Mesenchymal stem cell (in vitro differentiated cells and primary cell): ENCODE data around the gene MRPL54.

Experiments
- DNase-seq: peaks from one replicate; pipeline ENCODE4 v3.0.0-alpha.2; 2013
- H2AFZ ChIP-seq: one replicate; pipeline ENCODE4 v1.6.1; 2013; ENCODE audit warnings: low read depth, mild to moderate bottlenecking, control low read depth, inconsistent platforms, low read length, moderate library complexity
- H2AK5ac ChIP-seq: 2 replicates; pipeline ENCODE4 v1.6.1; 2013; ENCODE audit warnings: low read length, moderate library complexity, mild to moderate bottlenecking, inconsistent platforms; ENCODE audit not compliant: severe bottlenecking
- H2BK120ac ChIP-seq: one replicate; pipeline ENCODE4 v1.6.1; 2013; ENCODE audit warnings: low read depth, mild to moderate bottlenecking, inconsistent platforms, low read length, moderate library complexity
- H2BK12ac ChIP-seq, 2 experiments: one replicate each; pipeline ENCODE4 v1.6.1; 2013; ENCODE audit warnings: inconsistent platforms in 2 of 2, low read length in 2 of 2, mild to moderate bottlenecking in 2 of 2, moderate library complexity in 2 of 2, control low read depth in 1 of 2
- H2BK15ac ChIP-seq: one replicate; pipeline ENCODE4 v1.6.1; 2013; ENCODE audit warnings: mild to moderate bottlenecking, low read depth, inconsistent platforms; ENCODE audit not compliant: poor library complexity, severe bottlenecking
- H2BK5ac ChIP-seq: 2 replicates; pipeline ENCODE4 v1.6.1; 2013; ENCODE audit warnings: low read depth, mild to moderate bottlenecking, low read length, control low read depth, inconsistent platforms; ENCODE audit not compliant: poor library complexity, severe bottlenecking
- H3K14ac ChIP-seq, 2 experiments: one replicate each; pipeline ENCODE4 v1.6.1; 2013; ENCODE audit warnings: inconsistent platforms in 2 of 2, low read length in 2 of 2, control low read depth in 1 of 2, mild to moderate bottlenecking in 1 of 2, moderate library complexity in 1 of 2
- H3K18ac ChIP-seq, 2 experiments: one replicate each; pipeline ENCODE4 v1.6.1; 2013; ENCODE audit warnings: inconsistent platforms in 2 of 2, low read length in 2 of 2, control low read depth in 1 of 2, low read depth in 1 of 2, mild to moderate bottlenecking in 1 of 2
- H3K23ac ChIP-seq, 2 experiments: one replicate each; pipeline ENCODE4 v1.6.1; 2013; ENCODE audit warnings: inconsistent platforms in 2 of 2, low read length in 2 of 2, mild to moderate bottlenecking in 2 of 2, moderate library complexity in 2 of 2, control low read depth in 1 of 2
- H3K27ac ChIP-seq: 2 replicates; pipeline ENCODE4 v1.5.1; 2013; ENCODE audit warnings: mild to moderate bottlenecking, moderate library complexity, low read length, control low read depth, inconsistent platforms; ENCODE audit not compliant: poor library complexity, severe bottlenecking
- H3K27me3 ChIP-seq, 2 experiments: 2 replicates each; pipeline versions ENCODE4 v1.6.1 to v1.7.0; 2013; ENCODE audit warnings: low read length in 2 of 2, mild to moderate bottlenecking in 2 of 2, moderate library complexity in 2 of 2, control low read depth in 1 of 2, inconsistent platforms in 1 of 2; ENCODE audit not compliant: control insufficient read depth in 1 of 2, insufficient read depth in 1 of 2
- H3K36me3 ChIP-seq, 2 experiments: 2 replicates each; pipeline versions ENCODE4 v1.6.1 to v1.7.0; 2013; ENCODE audit warnings: low read length in 2 of 2, control low read depth in 1 of 2, inconsistent platforms in 1 of 2, low read depth in 1 of 2, mild to moderate bottlenecking in 1 of 2; ENCODE audit not compliant: insufficient read depth in 2 of 2, control insufficient read depth in 1 of 2
- H3K4ac ChIP-seq, 2 experiments: one replicate each; pipeline ENCODE4 v1.6.1; 2013; ENCODE audit warnings: inconsistent platforms in 2 of 2, low read length in 2 of 2, mild to moderate bottlenecking in 2 of 2, moderate library complexity in 2 of 2, control low read depth in 1 of 2, low read depth in 1 of 2
- H3K4me1 ChIP-seq: 2 replicates; pipeline ENCODE4 v1.6.1; 2013; ENCODE audit warnings: low read depth, low read length, control low read depth; ENCODE audit not compliant: control insufficient read depth, insufficient read depth
- H3K4me2 ChIP-seq: 2 replicates; pipeline ENCODE4 v1.6.1; 2013; ENCODE audit warnings: low read length, mild to moderate bottlenecking, inconsistent platforms; ENCODE audit not compliant: poor library complexity, severe bottlenecking
- H3K4me3 ChIP-seq, 2 experiments: 2 replicates each; pipeline versions ENCODE4 v1.5.1 to v1.7.0; 2013; ENCODE audit warnings: low read length in 2 of 2, mild to moderate bottlenecking in 2 of 2, control low read depth in 1 of 2, low read depth in 1 of 2; ENCODE audit not compliant: insufficient read depth in 1 of 2
- H3K79me1 ChIP-seq: replicated peaks from 2 replicates; pipeline ENCODE4 v1.6.1; 2013; ENCODE audit warnings: mild to moderate bottlenecking, control low read depth, low read length, inconsistent platforms; ENCODE audit not compliant: poor library complexity, severe bottlenecking
- H3K9ac ChIP-seq: 2 replicates; pipeline ENCODE4 v1.7.0; 2013; ENCODE audit warnings: mild to moderate bottlenecking, low read length, moderate library complexity
- H3K9me3 ChIP-seq: 2 replicates; pipeline ENCODE4 v1.7.0; 2013; ENCODE audit warnings: mild to moderate bottlenecking, low read length; ENCODE audit not compliant: control insufficient read depth
- H4K8ac ChIP-seq: one replicate; pipeline ENCODE4 v1.6.1; 2013; ENCODE audit warnings: inconsistent platforms, mild to moderate bottlenecking, low read length, moderate library complexity
- H4K91ac ChIP-seq: one replicate; pipeline ENCODE4 v1.6.1; 2013; ENCODE audit warnings: mild to moderate bottlenecking, low read length, inconsistent platforms
- WGBS: methylation state at CpG from one replicate; pipeline ENCODE4 v1.1.7; 2013; ENCODE audit warnings: mixed read lengths; 5-methylcytosine and 5-hydroxymethylcytosine counted together

MRPL54 gene

DNA sequence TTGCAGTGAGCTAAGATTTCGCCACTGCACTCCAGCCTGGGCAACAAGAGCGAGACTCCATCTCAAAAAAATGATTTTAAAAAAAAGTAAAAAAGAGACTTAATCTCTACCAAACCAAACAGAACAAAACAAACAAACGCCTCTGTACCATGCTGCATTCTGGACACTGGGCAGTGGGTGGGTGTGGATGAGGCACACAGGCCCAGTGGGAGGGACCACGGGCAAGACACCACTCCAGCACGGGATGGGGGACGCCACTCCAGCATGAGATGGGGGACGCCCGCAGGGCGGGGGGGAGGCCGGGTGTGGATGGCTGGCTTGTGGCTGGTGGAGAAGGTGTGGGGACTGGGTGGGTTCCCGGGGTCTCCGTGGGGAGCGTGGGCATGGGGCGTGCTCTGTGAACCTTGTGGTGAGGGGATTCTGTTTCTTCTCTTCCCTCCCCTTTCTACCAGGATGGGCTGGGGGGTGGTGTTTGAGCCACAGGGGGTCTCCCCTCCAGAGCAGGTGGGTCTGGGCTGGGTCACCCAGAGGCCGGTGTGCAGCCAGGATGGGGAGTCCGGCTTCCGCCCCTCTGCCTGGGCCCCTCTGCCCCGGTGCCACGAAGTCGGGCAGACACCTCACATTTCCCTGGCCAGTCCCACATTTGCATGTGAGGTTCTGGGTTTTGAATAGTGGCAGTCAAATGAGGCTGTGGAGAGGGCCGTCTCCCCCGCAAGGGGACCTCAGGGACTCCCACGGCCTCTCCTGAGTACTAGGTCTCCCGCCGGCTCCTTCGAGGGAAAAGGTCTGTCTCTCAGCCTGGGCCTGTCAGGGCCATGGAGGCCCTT, 47.6 kb downstream of the MRPL54 start:
- no peak overlapping the region for H2BK15ac ChIP-seq
- no peak overlapping the region for H2AK5ac ChIP-seq
- H3K4ac ChIP-seq, result no peak overlapping the region
- H3K9me3 ChIP-seq, result no peaks in the 10 kb centered on the region
- H3K79me1 ChIP-seq, result no peaks in the 10 kb centered on the region
- H3K14ac ChIP-seq, result no peak overlapping the region
- WGBS, result 84% methylated on average over 16 of the region's 26 CpGs
- H2BK5ac ChIP-seq, result no peak overlapping the region
- no peak for DNase-seq
- peaks cover 4% of the 10 kb centered on the region for H3K4me1 ChIP-seq
- H3K4me2 ChIP-seq, result no peak overlapping the region
- H4K91ac ChIP-seq, result no peak overlapping the region
- no peak overlapping the region for H4K8ac ChIP-seq
- H2BK120ac ChIP-seq, result no peak overlapping the region
- no peak overlapping the region for H3K27ac ChIP-seq
- H3K4me3 ChIP-seq, result no peak overlapping the region
- no peak overlapping the region for H3K9ac ChIP-seq
- no peak overlapping the region for H3K23ac ChIP-seq
- no peak overlapping the region for H3K18ac ChIP-seq
- peaks cover 0 to 27% of the 10 kb centered on the region in 2 experiments for H3K27me3 ChIP-seq
- H3K36me3 ChIP-seq, result peaks cover 0 to 4% of the 10 kb centered on the region in 2 experiments
- no peak overlapping the region for H2BK12ac ChIP-seq
- H2AFZ ChIP-seq, result no peak overlapping the region

DNA sequence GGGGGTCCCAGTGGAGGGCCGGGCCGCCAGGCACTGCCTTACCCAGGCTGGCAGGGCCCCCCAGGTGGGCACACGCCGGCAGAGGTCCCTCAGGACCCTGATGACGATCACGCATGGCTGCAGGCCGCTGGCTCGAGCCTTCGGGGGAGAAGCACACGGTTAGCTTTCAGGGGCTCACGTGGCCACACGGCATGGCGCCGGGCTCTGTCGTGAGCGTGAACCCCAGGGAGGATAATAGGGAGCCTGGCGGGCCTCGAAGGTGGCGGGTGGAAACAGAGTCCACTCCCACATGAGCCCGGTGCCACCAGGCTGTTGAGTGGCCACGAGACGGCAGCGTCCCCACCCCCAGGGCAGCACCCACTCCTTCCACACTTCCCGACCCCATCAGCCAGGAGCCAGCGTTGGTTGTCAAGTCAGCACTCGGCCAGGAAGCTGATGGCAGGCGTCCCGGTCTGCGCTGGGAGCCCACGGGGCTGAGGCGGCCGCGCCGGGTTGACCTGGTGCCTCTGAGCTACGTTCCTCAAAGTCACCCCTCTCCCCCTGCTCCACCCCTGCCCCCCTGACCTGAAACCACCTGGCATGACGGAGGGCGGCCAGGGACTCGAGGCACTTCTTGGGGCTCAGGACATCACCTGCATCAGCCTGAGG, 48.4 kb downstream of the MRPL54 start:
- Histone ChIP-seq H3K79me1 (no peaks in the 10 kb centered on the region), H2AFZ (no peak overlapping the region), H3K27ac (no peak overlapping the region), H3K23ac (no peak overlapping the region), H3K9me3 (no peaks in the 10 kb centered on the region), H2AK5ac (no peak overlapping the region), H2BK5ac (no peak overlapping the region), H3K4me3 (no peak overlapping the region), H3K4me1 (peaks cover 4% of the 10 kb centered on the region), H3K14ac (no peak overlapping the region), H2BK12ac (no peak overlapping the region), H3K27me3 (peaks cover 0 to 29% of the 10 kb centered on the region in 2 experiments), H3K4ac (no peak overlapping the region), H2BK120ac (no peak overlapping the region), H4K8ac (no peak overlapping the region), H2BK15ac (no peak overlapping the region), H3K9ac (no peak overlapping the region), H3K4me2 (no peak overlapping the region), H4K91ac (no peak overlapping the region), H3K36me3 (peaks cover 0 to 4% of the 10 kb centered on the region in 2 experiments), H3K18ac (no peak overlapping the region)
- DNase-seq, result no peak
- 90% methylated on average over 35 of the region's 38 CpGs for WGBS

- Histone ChIP-seq H4K91ac (no peak overlapping the region), H2BK5ac (no peak overlapping the region), H3K36me3 (no peaks in the 10 kb centered on the region), H2AK5ac (no peak overlapping the region), H2BK12ac (no peak overlapping the region), H2AFZ (no peak overlapping the region), H3K27ac (no peak overlapping the region), H3K14ac (no peak overlapping the region), H3K9ac (no peak overlapping the region), H3K27me3 (peaks cover 3 to 43% of the 10 kb centered on the region in 2 experiments), H3K4ac (no peak overlapping the region), H3K18ac (no peak overlapping the region), H3K79me1 (no peaks in the 10 kb centered on the region), H3K23ac (no peak overlapping the region), H2BK15ac (no peak overlapping the region), H3K9me3 (no peaks in the 10 kb centered on the region), H2BK120ac (no peak overlapping the region), H3K4me3 (no peak overlapping the region), H3K4me2 (no peak overlapping the region), H3K4me1 (no peaks in the 10 kb centered on the region), H4K8ac (no peak overlapping the region)
- WGBS, result 84% methylated on average over 20 of the region's 22 CpGs
- DNase-seq, result no peak
Observed at GRCh38 chr19:3813473-3814392, 51.3 kb downstream of the MRPL54 start.

DNA sequence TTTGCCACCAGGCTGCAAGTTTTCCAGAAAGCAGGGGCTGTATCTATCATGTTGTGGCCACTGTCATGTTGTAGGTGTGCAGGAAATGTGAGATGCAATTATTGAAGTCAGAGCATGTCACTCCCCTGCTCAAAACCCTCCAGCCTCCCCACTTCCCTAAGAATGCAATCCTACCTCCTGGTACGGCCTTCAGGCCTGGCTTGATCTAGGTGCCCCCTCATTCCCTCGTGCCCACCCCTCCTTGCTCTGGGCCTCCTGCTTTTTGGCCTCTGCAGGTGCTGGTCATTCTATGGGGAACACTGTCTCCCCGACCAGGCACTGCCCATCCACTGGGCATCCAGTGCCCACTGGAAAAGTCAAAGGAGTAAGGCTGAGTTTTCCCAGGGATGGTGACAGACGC, 52.2 kb downstream of the MRPL54 start:
- no peak overlapping the region for H3K14ac ChIP-seq
- DNase-seq, result no peak
- no peak overlapping the region for H2BK5ac ChIP-seq

More for the DNA sequence above, 52.2 kb downstream of the MRPL54 start:
- no peak overlapping the region for H2AFZ ChIP-seq
- no peak overlapping the region for H3K9ac ChIP-seq
- no peak overlapping the region for H3K4me2 ChIP-seq
- H3K9me3 ChIP-seq, result no peaks in the 10 kb centered on the region
- H2BK120ac ChIP-seq, result no peak overlapping the region
- no peak overlapping the region for H3K4me3 ChIP-seq
- no peaks in the 10 kb centered on the region for H3K79me1 ChIP-seq
- H3K4ac ChIP-seq, result no peak overlapping the region
- no peaks in the 10 kb centered on the region for H3K36me3 ChIP-seq
- 81% methylated on average over 4 of the region's 4 CpGs for WGBS
- no peak overlapping the region for H4K91ac ChIP-seq
- no peak overlapping the region for H3K23ac ChIP-seq
- H3K27me3 ChIP-seq, result peaks cover 5 to 43% of the 10 kb centered on the region in 2 experiments
- no peak overlapping the region for H2BK15ac ChIP-seq
- no peaks in the 10 kb centered on the region for H3K4me1 ChIP-seq
- H2AK5ac ChIP-seq, result no peak overlapping the region
- no peak overlapping the region for H3K27ac ChIP-seq
- no peak overlapping the region for H3K18ac ChIP-seq
- H4K8ac ChIP-seq, result no peak overlapping the region
- no peak overlapping the region for H2BK12ac ChIP-seq
